Psoas muscle (tissue), 8 donors: ENCODE results near the gene ZNF598. TPM values are rescaled to one million over a fixed set of nuclear protein-coding genes. Genes with fewer than 3 reads are reported as not detected.

Source experiments
- ATAC-seq, 4 donors: fragments of 200-7000 bp; cut with Tn5 transposase; one replicate each; pipeline ENCODE4 v1.9.1; 2020; ENCODE audit warnings: moderate library complexity in 3 of 4, mild to moderate bottlenecking in 2 of 4
- DNase-seq, 2 donors: peaks; one replicate each; pipeline ENCODE4 v3.0.0-alpha.2; 2020
- H3K27ac ChIP-seq: fragments of 200-600 bp; one replicate; pipeline ENCODE4 v1.8.0; 2022
- H3K27me3 ChIP-seq, 3 donors: fragments of 200-600 bp in 1 of 3; one replicate each; pipeline versions ENCODE4 v1.6.1 to v1.8.0; 2013 to 2022; ENCODE audit warnings: low read length in 2 of 3, mild to moderate bottlenecking in 2 of 3, moderate library complexity in 1 of 3; ENCODE audit not compliant: insufficient read depth in 3 of 3
- H3K36me3 ChIP-seq, 2 donors: fragments of 200-600 bp in 1 of 2; one replicate each; pipeline versions ENCODE4 v1.6.1 to v1.8.0; 2013 to 2022; ENCODE audit warnings: low read depth in 1 of 2, mild to moderate bottlenecking in 1 of 2, moderate library complexity in 1 of 2; ENCODE audit not compliant: insufficient read depth in 1 of 2
- H3K4me1 ChIP-seq: fragments of 200-600 bp; one replicate; pipeline ENCODE4 v1.8.0; 2022
- H3K4me3 ChIP-seq: fragments of 200-600 bp; one replicate; pipeline ENCODE4 v1.8.0; 2022; ENCODE audit warnings: mild to moderate bottlenecking
- H3K9me3 ChIP-seq: fragments of 200-600 bp; one replicate; pipeline ENCODE4 v1.8.0; 2022
- CTCF ChIP-seq: fragments of 200-600 bp; IDR thresholded peaks from one replicate; pipeline ENCODE4 v1.8.0; 2022; ENCODE audit warnings: antibody characterized with exemption
- WGBS, 3 donors: extraction: QIAGEN DNeasy Blood & Tissue Kit; methylation state at CpG; one replicate each; pipeline versions ENCODE4 v1.1.6 to v1.1.7; 2013; 5-methylcytosine and 5-hydroxymethylcytosine counted together
- intact Hi-C, 2 donors: fragments of 100-400 bp; cut with DNase I; formaldehyde crosslinking; loops; one replicate each; pipeline versions ENCODE4 v1.11.0 to v1.14.2; 2022
- polyA plus RNA-seq, 3 donors: library from polyadenylated mRNA; stranded (reverse); fragments of 200-250 nt; gene quantifications; one replicate each; pipeline ENCODE4 v1.2.3, GENCODE V29; 2013
- total RNA-seq, 4 donors: library from RNA; stranded (reverse); fragmentation: NEBNext Ultra II Directional in 2 of 4; extraction: Animal tissue kit (Norgen Biotek cat#: 25700) in 2 of 4; gene quantifications; one replicate each; pipeline versions ENCODE4 v1.2.1 to v1.2.4, GENCODE V29; 2021 to 2023
- donor health status: healthy with polysubstance abuse.
- donor health status: DM: no; HTN: no; CAD: no; lungs with moderate emphysema.
- donor health status: Bipolar disorder and iron deficiency.
- donor health status: healthy.
- donor health status: DM: yes; HTN: yes; CAD: no.
- donor health status: DM: no; HTN: no; CAD: no.
- donor health status: DM: no; HTN: no; CAD: no.
- donor health status: DM: yes; HTN: yes; CAD: no.

ZNF598 gene
- total and polyA plus RNA-seq, 7 donors: 27.4 to 58.8 (median 46.0) TPM

- no peaks in the 10 kb centered on the region for H3K27me3 ChIP-seq
- no peak overlapping the region for H3K27ac ChIP-seq
- intact Hi-C loops: no loop called here
- no peak for DNase-seq
- no peak overlapping the region for H3K4me3 ChIP-seq
- peaks cover 26% of the 10 kb centered on the region for H3K4me1 ChIP-seq
- WGBS, 3 donors: 95 to 96% (median 96%) methylated on average over 8 of the region's 8 CpGs
- H3K9me3 ChIP-seq: no peaks in the 10 kb centered on the region
- peaks cover 8 to 53% of the 10 kb centered on the region in 2 donors for H3K36me3 ChIP-seq
- no peak for ATAC-seq
- TF ChIP-seq CTCF: no peak
These were observed 33.5 kb downstream of the ZNF598 start for GRCh38 chr16:1976216-1976520.

GRCh38 chr16:1975432-1976215 is 34.0 kb downstream of the ZNF598 start:
- intact Hi-C loops: no loop called here
- no peak for TF ChIP-seq CTCF
- peaks cover 8 to 53% of the 10 kb centered on the region in 2 donors for H3K36me3 ChIP-seq
- H3K4me1 ChIP-seq: peaks cover 28% of the 10 kb centered on the region
- no peaks in the 10 kb centered on the region for H3K9me3 ChIP-seq
- H3K4me3 ChIP-seq: no peak overlapping the region
- H3K27me3 ChIP-seq: no peaks in the 10 kb centered on the region
- DNase-seq (peak in 1 of 2 donors; percentile 9), ATAC-seq (no peak)
- no peak overlapping the region for H3K27ac ChIP-seq
- 90 to 93% (median 90%) methylated on average over 32 to 33 of the region's 33 CpGs for WGBS, 3 donors

- WGBS, 3 donors: 90 to 92% (median 92%) methylated on average over 40 to 42 of the region's 42 CpGs
- Histone ChIP-seq H3K27me3 (no peaks in the 10 kb centered on the region), H3K36me3 (peaks cover 8 to 53% of the 10 kb centered on the region in 2 donors), H3K4me3 (no peak overlapping the region), H3K9me3 (no peaks in the 10 kb centered on the region), H3K27ac (no peak overlapping the region), H3K4me1 (peaks cover 20% of the 10 kb centered on the region)
- DNase-seq (no peak), ATAC-seq (no peak)
- TF ChIP-seq CTCF: no peak
- intact Hi-C loops: no loop called here
These were observed 35.2 kb downstream of the ZNF598 start for GRCh38 chr16:1974157-1975070.

- Histone ChIP-seq H3K36me3 (peaks cover 8 to 46% of the 10 kb centered on the region in 2 donors), H3K4me3 (peak overlapping the region; percentile 100), H3K9me3 (no peaks in the 10 kb centered on the region), H3K27ac (no peak overlapping the region), H3K4me1 (peaks cover 20% of the 10 kb centered on the region), H3K27me3 (no peaks in the 10 kb centered on the region)
- intact Hi-C loops: no loop called here
- WGBS, 3 donors: 76 to 78% (median 77%) methylated on average over 14 to 16 of the region's 16 CpGs
- ATAC-seq (no peak), DNase-seq (no peak)
- no peak for TF ChIP-seq CTCF
These were observed 36.0 kb downstream of the ZNF598 start for GRCh38 chr16:1973461-1974156.
